Measurements from ENCODE around the gene MYO1C. TPM values are rescaled to one million over a fixed set of nuclear protein-coding genes. Genes with fewer than 3 reads are reported as not detected.

MYO1C gene
- total RNA-seq, 2 donors from 2014 or later = 280 to 315 TPM

- intact Hi-C loops (cut with DNase I) = no loop called here
- H3K4me3 ChIP-seq = no peak overlapping the region
- no peak for TF ChIP-seq CTCF (IDR thresholded peaks at IDR 0.05)
- no peak for DNase-seq
- H3K9me3 ChIP-seq = no peaks in the 10 kb centered on the region
- no peak overlapping the region for H3K27ac ChIP-seq
- no peak overlapping the region for H3K9ac ChIP-seq (ENCODE audit: low read depth in 2 of 2, low read length in 2 of 2)
- peaks cover 18% of the 10 kb centered on the region for H3K36me3 ChIP-seq
- H3K27me3 ChIP-seq = no peaks in the 10 kb centered on the region
- peaks cover 8% of the 10 kb centered on the region for H3K4me1 ChIP-seq
Observed at GRCh38 chr17:1482680-1483079, 9.8 kb downstream of the MYO1C start.

DNA sequence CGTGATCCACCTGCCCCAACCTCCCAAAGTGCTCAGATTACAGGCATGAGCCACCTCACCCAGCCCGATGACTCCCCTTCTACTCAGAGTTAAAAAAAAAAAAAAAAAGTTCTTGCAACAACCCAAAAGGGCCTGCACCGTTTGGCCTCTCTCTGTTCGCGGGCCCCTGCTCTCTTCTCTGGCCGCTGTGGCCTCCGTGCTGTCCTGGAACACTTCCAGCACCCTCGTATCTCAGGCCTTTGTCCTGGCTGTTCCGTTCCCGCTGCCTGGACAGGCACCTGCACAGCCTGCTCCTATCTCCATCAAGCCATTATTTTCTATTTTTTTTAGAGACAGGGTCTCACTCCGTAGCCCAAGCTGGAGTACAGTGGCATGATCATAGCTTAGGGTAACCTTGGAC, 10.8 kb downstream of the MYO1C start:
- intact Hi-C loops (cut with DNase I) = no loop called here
- no peak overlapping the region for H3K9ac ChIP-seq (ENCODE audit: low read depth in 2 of 2, low read length in 2 of 2)
- peaks cover 20% of the 10 kb centered on the region for H3K36me3 ChIP-seq
- no peaks in the 10 kb centered on the region for H3K27me3 ChIP-seq
- H3K27ac ChIP-seq = no peak overlapping the region
- no peak for DNase-seq
- no peaks in the 10 kb centered on the region for H3K9me3 ChIP-seq
- TF ChIP-seq CTCF (IDR thresholded peaks at IDR 0.05) = no peak
- no peak overlapping the region for H3K4me3 ChIP-seq
- H3K4me1 ChIP-seq = peaks cover 4% of the 10 kb centered on the region

DNA sequence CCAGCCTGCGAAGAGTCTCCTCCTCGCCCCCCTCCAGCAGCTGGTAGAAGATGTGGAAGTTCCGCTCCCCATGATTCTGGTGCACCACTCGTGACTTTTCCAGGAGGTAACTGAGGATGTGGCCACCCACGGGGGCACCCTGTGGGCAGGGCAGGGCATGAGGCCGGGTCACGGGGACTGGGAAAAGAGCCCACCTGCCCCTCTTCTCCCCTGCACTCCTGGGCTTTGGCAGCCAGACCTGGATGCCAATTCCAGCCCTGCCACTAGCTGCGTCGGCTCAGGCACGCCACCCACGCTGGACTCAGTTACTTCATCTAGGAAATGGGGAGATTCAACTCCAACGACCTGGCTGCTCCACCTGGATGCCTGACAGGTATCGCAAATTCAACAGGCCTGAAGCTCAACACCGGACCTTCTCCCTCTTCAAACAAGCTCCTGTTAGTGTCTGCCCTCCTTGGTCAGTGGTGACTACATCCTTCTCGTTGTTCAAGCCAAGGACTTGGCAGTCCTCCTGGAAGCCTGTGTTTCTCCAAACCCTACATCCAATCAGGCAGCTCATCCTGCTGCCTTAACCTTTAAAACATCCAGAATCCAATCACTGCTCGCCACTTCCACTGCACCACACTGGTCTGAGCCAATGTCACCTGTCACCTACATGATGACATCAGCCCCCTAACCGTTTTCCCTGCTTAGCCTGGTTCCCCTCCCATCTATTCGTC, 11.6 kb downstream of the MYO1C start:
- H3K9me3 ChIP-seq = no peaks in the 10 kb centered on the region
- H3K36me3 ChIP-seq = peaks cover 20% of the 10 kb centered on the region
- no peak for TF ChIP-seq CTCF (IDR thresholded peaks at IDR 0.05)
- no peak for DNase-seq
- H3K4me3 ChIP-seq = no peak overlapping the region
- no peaks in the 10 kb centered on the region for H3K27me3 ChIP-seq
- H3K27ac ChIP-seq = no peak overlapping the region
- no peaks in the 10 kb centered on the region for H3K4me1 ChIP-seq
- intact Hi-C loops (cut with DNase I) = no loop called here
- H3K9ac ChIP-seq (ENCODE audit: low read depth in 2 of 2, low read length in 2 of 2) = peak overlapping the region in 1 of 2 donors; percentile 19

DNA sequence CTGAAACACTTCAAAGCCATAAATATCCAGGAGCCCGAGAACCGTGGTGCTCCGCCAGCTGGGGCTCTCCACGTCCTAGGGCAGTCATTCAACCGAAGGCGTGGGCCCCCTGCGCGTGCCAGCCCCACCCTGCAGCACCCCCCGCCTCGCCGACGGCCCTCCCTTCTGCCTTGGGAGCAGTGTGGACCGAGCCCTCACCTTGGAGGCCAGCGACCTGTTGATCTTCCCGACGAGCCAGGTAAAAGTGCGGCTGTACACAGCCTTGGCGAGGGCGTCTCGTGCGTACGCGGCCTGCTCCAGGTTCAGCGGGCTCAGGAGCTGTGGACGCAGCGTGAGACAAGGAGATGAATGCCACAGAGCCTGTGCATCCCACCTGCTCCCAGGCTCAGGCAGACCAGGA, 14.1 kb downstream of the MYO1C start:
- no peak for DNase-seq
- H3K9ac ChIP-seq (ENCODE audit: low read depth in 2 of 2, low read length in 2 of 2) = no peak overlapping the region
- H3K4me1 ChIP-seq = no peaks in the 10 kb centered on the region
- intact Hi-C loops (cut with DNase I) = no loop called here
- no peak overlapping the region for H3K4me3 ChIP-seq
- H3K9me3 ChIP-seq = no peaks in the 10 kb centered on the region
- no peaks in the 10 kb centered on the region for H3K27me3 ChIP-seq
- peaks cover 26% of the 10 kb centered on the region for H3K36me3 ChIP-seq
- H3K27ac ChIP-seq = no peak overlapping the region
- TF ChIP-seq CTCF (IDR thresholded peaks at IDR 0.05) = no peak

- H3K4me1 ChIP-seq = no peaks in the 10 kb centered on the region
- H3K9ac ChIP-seq (ENCODE audit: low read depth in 2 of 2, low read length in 2 of 2) = no peak overlapping the region
- no peak for TF ChIP-seq CTCF (IDR thresholded peaks at IDR 0.05)
- peaks cover 37% of the 10 kb centered on the region for H3K36me3 ChIP-seq
- no peaks in the 10 kb centered on the region for H3K9me3 ChIP-seq
- no peak overlapping the region for H3K4me3 ChIP-seq
- intact Hi-C loops (cut with DNase I) = no loop called here
- no peak for DNase-seq
- H3K27me3 ChIP-seq = no peaks in the 10 kb centered on the region
- H3K27ac ChIP-seq = no peak overlapping the region
Observed at GRCh38 chr17:1475321-1475854, 17.1 kb downstream of the MYO1C start.

Measured in colonic mucosa (tissue), 4 donors.